HG02678 (cell line): Measurements from ENCODE around the gene MAN2C1.
"Not testable (repeated sequence)": the region's sequence is repeated elsewhere in the genome, so short reads cannot be mapped to it uniquely, and the experiment has no call there.

Source experiments
- ATAC-seq: cut with Tn5 transposase; IDR thresholded peaks from one replicate; pipeline ENCODE4 v1.9.1; 2021; ENCODE audit warnings: mild to moderate bottlenecking, moderate library complexity; ENCODE audit not compliant: unreplicated experiment

MAN2C1 gene

GRCh38 chr15:75361361-75361988, 6.9 kb downstream of the MAN2C1 start:
- ATAC-seq: no peak

GRCh38 chr15:75360856-75361255, 7.6 kb downstream of the MAN2C1 start:
- ATAC-seq: no peak

- ATAC-seq: no peak
Measured at GRCh38 chr15:75360391-75360790, 8.0 kb downstream of the MAN2C1 start.

DNA sequence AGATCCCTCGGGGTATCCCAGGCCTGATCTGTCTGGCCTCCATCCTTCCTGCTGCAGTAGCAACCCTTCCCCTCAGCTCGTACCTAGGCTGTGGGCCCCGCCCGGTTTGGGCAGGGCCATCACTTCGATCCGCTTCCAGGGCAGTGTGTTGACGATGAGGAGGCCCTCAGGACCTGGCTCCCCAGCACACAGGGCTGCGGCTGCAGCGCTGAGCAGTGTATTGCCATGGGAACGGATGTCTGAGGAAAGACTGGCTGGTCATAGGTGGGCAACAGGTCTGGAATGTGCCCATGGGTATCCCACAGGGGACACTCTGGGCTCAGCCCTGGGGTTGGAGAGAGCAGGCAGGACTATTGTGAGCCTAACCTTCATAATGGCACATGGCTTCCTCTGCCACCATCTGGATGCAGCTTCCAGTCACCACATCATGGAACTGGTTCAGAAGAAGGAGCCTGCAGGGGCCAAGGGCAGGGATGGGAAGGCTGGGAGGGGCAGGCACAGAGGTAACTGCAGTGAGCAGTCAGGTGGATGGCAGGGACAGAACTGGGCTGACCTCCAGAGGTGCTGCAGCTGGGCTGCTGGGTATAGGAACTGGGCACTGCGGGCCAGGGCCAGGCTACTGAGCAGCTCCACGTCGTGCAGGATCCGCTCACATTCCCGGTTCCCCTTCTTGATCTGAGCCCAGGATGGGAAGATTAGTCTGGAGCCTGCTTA, 8.7 kb downstream of the MAN2C1 start:
- ATAC-seq: no peak

- ATAC-seq: no peak
Measured at GRCh38 chr15:75358771-75359536, 9.5 kb downstream of the MAN2C1 start.

GRCh38 chr15:75357976-75358673, 10.3 kb downstream of the MAN2C1 start:
- ATAC-seq: no peak

- no peak for ATAC-seq
Measured at GRCh38 chr15:75356517-75356916, 11.9 kb downstream of the MAN2C1 start.

DNA sequence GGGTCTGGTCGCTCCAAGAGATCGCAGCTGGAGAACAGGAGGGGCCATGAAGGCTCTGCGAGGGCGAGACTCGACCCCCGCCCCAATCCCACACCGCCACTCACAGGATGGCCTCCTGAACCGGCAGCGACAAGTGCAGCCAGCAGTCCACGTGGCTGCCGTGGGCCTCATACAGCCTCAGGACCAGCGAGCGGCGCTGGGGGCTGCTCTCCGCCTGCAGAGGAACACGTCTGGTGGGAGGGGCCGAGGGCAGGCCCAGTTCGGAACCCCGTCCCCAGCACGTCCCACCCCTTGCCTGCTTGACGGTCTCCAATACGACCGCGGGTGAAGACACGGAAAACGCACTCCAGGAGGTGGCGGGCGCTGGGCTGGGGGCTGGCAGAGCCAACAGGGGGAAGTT, 12.4 kb downstream of the MAN2C1 start:
- no peak for ATAC-seq

GRCh38 chr15:75355369-75355768, 13.0 kb downstream of the MAN2C1 start:
- no peak for ATAC-seq

DNA sequence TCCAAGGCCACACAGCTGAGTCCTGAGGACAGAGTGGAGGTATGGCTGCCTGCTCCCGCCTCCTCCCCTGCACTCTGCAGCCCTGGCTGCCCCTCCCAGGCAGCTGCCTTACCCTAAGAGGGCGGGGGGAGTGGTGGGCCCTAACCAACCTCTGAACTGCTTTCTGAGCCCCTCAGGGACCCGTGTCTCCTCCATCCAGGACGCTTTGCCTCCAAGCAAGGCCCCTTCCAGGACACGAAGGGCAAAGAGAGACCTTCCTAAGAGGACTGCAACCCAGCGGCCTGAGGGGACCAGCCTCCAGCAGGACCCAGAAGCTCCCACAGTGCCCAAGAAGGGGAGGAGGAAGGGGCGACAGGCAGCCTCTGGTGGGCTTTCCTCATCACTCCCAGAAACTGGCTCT, 14.0 kb downstream of the MAN2C1 start:
- ATAC-seq: no peak

- ATAC-seq: no peak
Measured at GRCh38 chr15:75353604-75354003, 14.8 kb downstream of the MAN2C1 start.

DNA sequence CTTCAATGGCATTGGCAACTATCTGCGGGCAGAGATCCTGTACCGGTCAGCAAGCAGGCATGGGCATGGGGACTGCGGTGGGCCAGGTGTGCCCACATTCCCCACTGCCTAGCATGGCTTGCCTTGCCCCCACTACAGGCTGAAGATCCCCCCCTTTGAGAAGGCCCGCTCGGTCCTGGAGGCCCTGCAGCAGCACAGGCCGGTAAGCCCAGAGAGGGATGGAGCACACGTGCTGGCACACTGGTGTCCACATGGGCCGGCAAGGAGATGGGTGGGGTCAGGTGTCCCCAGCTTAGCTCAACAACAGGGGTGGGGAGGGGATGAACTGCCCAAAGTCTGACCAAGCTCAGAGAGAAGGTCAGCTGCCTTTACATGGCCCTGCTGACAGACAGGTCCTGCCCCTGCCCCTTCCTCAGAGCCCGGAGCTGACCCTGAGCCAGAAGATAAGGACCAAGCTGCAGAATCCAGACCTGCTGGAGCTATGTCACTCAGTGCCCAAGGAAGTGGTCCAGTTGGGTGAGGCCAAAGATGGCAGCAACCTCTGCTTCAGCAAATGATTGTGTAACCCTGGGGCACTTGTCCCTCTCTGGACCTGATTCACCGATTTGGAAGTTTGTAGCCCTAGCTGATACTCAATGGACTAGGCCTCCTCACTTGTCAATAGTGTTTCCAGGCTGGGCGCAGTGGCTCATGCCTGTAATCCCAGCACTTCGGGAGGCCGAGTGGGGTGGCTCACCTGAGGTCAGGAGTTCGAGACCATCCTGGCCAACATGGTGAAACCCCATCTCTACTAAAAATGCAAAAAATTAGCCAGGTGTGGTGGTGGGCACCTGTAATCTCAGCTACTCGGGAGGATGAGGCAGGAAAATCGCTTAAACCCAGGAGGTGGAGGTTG, 16.0 kb downstream of the MAN2C1 start:
- no peak for ATAC-seq

- no peak for ATAC-seq
Measured at GRCh38 chr15:75350601-75351361, 17.6 kb downstream of the MAN2C1 start.

DNA sequence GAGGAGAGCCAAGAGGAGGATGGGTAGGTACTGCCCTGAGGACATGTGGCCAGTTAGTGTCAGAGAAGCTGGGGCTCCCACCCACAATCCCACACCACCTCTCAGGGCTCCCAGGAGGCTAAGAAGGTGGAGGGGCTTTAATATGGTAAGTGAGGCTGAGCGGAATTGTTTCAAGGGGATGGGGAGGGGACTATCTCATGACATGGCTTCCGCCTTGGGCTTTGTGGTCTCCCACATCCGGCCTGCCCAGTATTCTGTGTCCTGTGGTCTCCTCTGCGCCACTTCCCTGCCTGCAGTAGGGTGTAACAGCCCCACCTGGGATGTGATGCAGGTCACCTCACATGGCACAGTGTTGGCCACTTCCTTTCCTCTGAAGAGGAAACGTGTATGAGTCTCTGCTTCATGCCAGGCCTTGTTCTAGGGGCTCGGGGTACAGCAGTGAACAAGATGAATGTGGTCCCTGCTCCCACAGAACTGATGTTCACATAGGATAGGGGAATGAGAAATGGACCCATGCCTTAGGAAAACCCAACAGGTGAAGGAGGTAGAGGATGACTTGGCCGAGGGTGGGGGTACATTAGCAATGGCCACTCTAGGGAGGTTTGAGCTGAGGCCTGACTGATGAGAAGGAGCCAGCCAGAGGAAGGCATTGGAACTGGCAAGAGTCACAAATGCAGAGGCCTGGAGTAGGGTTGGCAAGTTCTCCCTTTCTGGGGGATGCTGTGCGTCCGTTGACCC, 18.4 kb downstream of the MAN2C1 start:
- no peak for ATAC-seq

GRCh38 chr15:75349351-75349669, 19.1 kb downstream of the MAN2C1 start:
- not testable (repeated sequence) for ATAC-seq

- ATAC-seq: no peak
Measured at GRCh38 chr15:75348562-75349350, 19.7 kb downstream of the MAN2C1 start.

GRCh38 chr15:75348034-75348561, 20.3 kb downstream of the MAN2C1 start:
- no peak for ATAC-seq
